Midbrain (tissue), 1 donor: Measurements from ENCODE around the gene MAML1.

Source experiments
- DNase-seq: peaks from one replicate; lab custom pipeline; 2025; lab: John Stamatoyannopoulos, UW

The MAML1 gene

GRCh38 chr5:179822059-179822432, 89.4 kb downstream of the MAML1 start:
- DNase-seq = no peak

- no peak for DNase-seq
These were observed 89.9 kb downstream of the MAML1 start for GRCh38 chr5:179822444-179822990.

GRCh38 chr5:179823937-179824744, 91.5 kb downstream of the MAML1 start:
- DNase-seq = no peak

GRCh38 chr5:179824745-179825112, 92.1 kb downstream of the MAML1 start:
- DNase-seq = no peak

- DNase-seq = no peak
These were observed 93.1 kb downstream of the MAML1 start for GRCh38 chr5:179825655-179826182.
